Neural cell (in vitro differentiated cells): ENCODE results near the gene WIPF2. TPM values are rescaled to one million over a fixed set of nuclear protein-coding genes. Genes with fewer than 3 reads are reported as not detected.
"Not testable (repeated sequence)": the region's sequence is repeated elsewhere in the genome, so short reads cannot be mapped to it uniquely, and the experiment has no call there.

Experiments
- H2AFZ ChIP-seq: fragments of 200-600, 300-800 bp; sonication (generic), shearing (Covaris generic); 2 replicates; pipeline ENCODE4 v1.6.0; 2014; ENCODE audit warnings: low read depth, mild to moderate bottlenecking, antibody characterized with exemption, low read length, moderate library complexity
- H3F3A ChIP-seq: fragments of 200-600 bp; shearing (Covaris generic); 2 replicates; pipeline ENCODE4 v1.6.1; 2016; ENCODE audit warnings: mild to moderate bottlenecking, moderate library complexity, mixed read lengths, antibody characterized with exemption, low read length; ENCODE audit not compliant: insufficient read depth, poor library complexity, severe bottlenecking
- H3K27ac ChIP-seq: fragments of 200-600, 300-800 bp; sonication (generic), shearing (Covaris generic); 2 replicates; pipeline ENCODE4 v1.5.1; 2014; ENCODE audit warnings: mild to moderate bottlenecking, low read length, moderate library complexity
- H3K27me3 ChIP-seq: fragments of 300-800, 200-600 bp; sonication (generic), shearing (Covaris generic); 2 replicates; pipeline ENCODE4 v1.6.0; 2014; ENCODE audit warnings: mild to moderate bottlenecking, low read depth, low read length, moderate library complexity; ENCODE audit not compliant: insufficient read depth
- H3K36me3 ChIP-seq: fragments of 300-800, 200-600 bp; sonication (generic), shearing (Covaris generic); 2 replicates; pipeline ENCODE4 v1.5.1; 2014; ENCODE audit warnings: mild to moderate bottlenecking, antibody characterized with exemption, low read length, moderate library complexity; ENCODE audit not compliant: insufficient read depth
- H3K4me2 ChIP-seq: fragments of 300-800, 200-600 bp; sonication (generic), shearing (Covaris generic); 2 replicates; pipeline ENCODE4 v1.6.0; 2014; ENCODE audit warnings: mild to moderate bottlenecking, low read length
- H3K4me3 ChIP-seq: fragments of 300-800, 200-600 bp; sonication (generic), shearing (Covaris generic); 2 replicates; pipeline ENCODE4 v1.5.1; 2014; ENCODE audit warnings: mild to moderate bottlenecking, low read length, moderate library complexity
- H3K79me2 ChIP-seq: fragments of 200-600 bp; shearing (Covaris generic); replicated peaks from 2 replicates; pipeline ENCODE4 v1.6.0; 2014; ENCODE audit warnings: mild to moderate bottlenecking, low read length, moderate library complexity; ENCODE audit not compliant: insufficient read depth
- H3K9ac ChIP-seq: fragments of 300-800, 200-600 bp; sonication (generic), shearing (Covaris generic); 2 replicates; pipeline ENCODE4 v1.6.1; 2016; ENCODE audit warnings: mild to moderate bottlenecking, low read length, mixed read lengths
- H3K9me2 ChIP-seq: fragments of 200-600 bp; shearing (Covaris generic); 2 replicates; pipeline ENCODE4 v1.6.1; 2016; ENCODE audit warnings: mild to moderate bottlenecking, low read length, mixed read lengths; ENCODE audit not compliant: insufficient read depth
- H3K9me3 ChIP-seq: fragments of 200-600, 300-800 bp; sonication (generic), shearing (Covaris generic); 2 replicates; pipeline ENCODE4 v1.6.1; 2016; ENCODE audit warnings: mild to moderate bottlenecking, mixed run types, low read length, moderate library complexity, mixed read lengths
- H4K20me1 ChIP-seq: fragments of 200-600 bp; shearing (Covaris generic); 2 replicates; pipeline ENCODE4 v1.6.1; 2016; ENCODE audit warnings: mild to moderate bottlenecking, mixed run types; ENCODE audit not compliant: insufficient read depth
- EP300 ChIP-seq: fragments of 450-650 bp; conservative IDR thresholded peaks from 2 replicates; pipeline ENCODE4 v1.6.1; 2014; ENCODE audit warnings: antibody characterized with exemption, mild to moderate bottlenecking, moderate library complexity; ENCODE audit not compliant: poor library complexity, severe bottlenecking
- EZH2 ChIP-seq: fragments of 200-600, 300-800 bp; shearing (Covaris generic), sonication (generic); IDR thresholded peaks from 2 replicates; pipeline ENCODE4 v1.6.1; 2014; ENCODE audit warnings: antibody characterized with exemption, low read length, borderline replicate concordance, mild to moderate bottlenecking; ENCODE audit not compliant: insufficient read depth, poor library complexity, severe bottlenecking
- MXI1 ChIP-seq: fragments of 450-650 bp; conservative IDR thresholded peaks from 2 replicates; pipeline ENCODE4 v1.6.1; 2014; ENCODE audit warnings: antibody characterized with exemption, mild to moderate bottlenecking; ENCODE audit not compliant: poor library complexity, severe bottlenecking
- POLR2AphosphoS5 ChIP-seq: IDR thresholded peaks from 2 replicates; pipeline ENCODE4 v1.6.1; 2012
- RAD21 ChIP-seq: fragments of 450-650 bp; conservative IDR thresholded peaks from 2 replicates; pipeline ENCODE4 v1.6.1; 2014; ENCODE audit warnings: antibody characterized with exemption, mild to moderate bottlenecking, moderate library complexity
- REST ChIP-seq: IDR thresholded peaks from 2 replicates; pipeline ENCODE4 v1.6.1; 2012; ENCODE audit warnings: borderline replicate concordance
- SMC3 ChIP-seq: fragments of 450-650 bp; conservative IDR thresholded peaks from 2 replicates; pipeline ENCODE4 v1.6.1; 2014; ENCODE audit warnings: antibody characterized with exemption, mild to moderate bottlenecking, moderate library complexity; ENCODE audit not compliant: poor library complexity
- TAF1 ChIP-seq: IDR thresholded peaks from 2 replicates; pipeline ENCODE4 v1.6.1; 2012; ENCODE audit warnings: low read depth
- polyA plus RNA-seq: library from polyadenylated mRNA; depleted of rRNA; stranded (reverse); fragments of >200 nt; gene quantifications from 2 replicates; pipeline ENCODE4 v1.2.3, GENCODE V29; 2014
- TF ChIP-seq, protein P1 (sequence below): fragments of 450-650 bp; IDR thresholded peaks from 2 replicates; pipeline ENCODE4 v1.5.1; 2014; ENCODE audit warnings: antibody characterized with exemption, mild to moderate bottlenecking, moderate library complexity; ENCODE audit not compliant: poor library complexity, severe bottlenecking

WIPF2 gene
- polyA plus RNA-seq, 1 donor from 2014 or later = 11.5 TPM

- Histone ChIP-seq H3K79me2 (peaks cover 41% of the 10 kb centered on the region), H2AFZ (no peak overlapping the region), H3K9ac (no peak overlapping the region), H3K4me2 (no peak overlapping the region), H3K27ac (no peak overlapping the region), H3K9me2 (no peaks in the 10 kb centered on the region), H3K27me3 (no peaks in the 10 kb centered on the region), H3K9me3 (no peaks in the 10 kb centered on the region), H3F3A (no peaks in the 10 kb centered on the region), H3K4me3 (no peak overlapping the region), H3K36me3 (no peaks in the 10 kb centered on the region), H4K20me1 (no peaks in the 10 kb centered on the region)
- TF ChIP-seq RAD21 (no peak), SMC3 (no peak), REST (no peak), EP300 (no peak), EZH2 (no peak), MXI1 (no peak), POLR2AphosphoS5 (no peak), TAF1 (no peak)
- TF ChIP-seq, protein P1, sequence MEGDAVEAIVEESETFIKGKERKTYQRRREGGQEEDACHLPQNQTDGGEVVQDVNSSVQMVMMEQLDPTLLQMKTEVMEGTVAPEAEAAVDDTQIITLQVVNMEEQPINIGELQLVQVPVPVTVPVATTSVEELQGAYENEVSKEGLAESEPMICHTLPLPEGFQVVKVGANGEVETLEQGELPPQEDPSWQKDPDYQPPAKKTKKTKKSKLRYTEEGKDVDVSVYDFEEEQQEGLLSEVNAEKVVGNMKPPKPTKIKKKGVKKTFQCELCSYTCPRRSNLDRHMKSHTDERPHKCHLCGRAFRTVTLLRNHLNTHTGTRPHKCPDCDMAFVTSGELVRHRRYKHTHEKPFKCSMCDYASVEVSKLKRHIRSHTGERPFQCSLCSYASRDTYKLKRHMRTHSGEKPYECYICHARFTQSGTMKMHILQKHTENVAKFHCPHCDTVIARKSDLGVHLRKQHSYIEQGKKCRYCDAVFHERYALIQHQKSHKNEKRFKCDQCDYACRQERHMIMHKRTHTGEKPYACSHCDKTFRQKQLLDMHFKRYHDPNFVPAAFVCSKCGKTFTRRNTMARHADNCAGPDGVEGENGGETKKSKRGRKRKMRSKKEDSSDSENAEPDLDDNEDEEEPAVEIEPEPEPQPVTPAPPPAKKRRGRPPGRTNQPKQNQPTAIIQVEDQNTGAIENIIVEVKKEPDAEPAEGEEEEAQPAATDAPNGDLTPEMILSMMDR = no peak
Measured at GRCh38 chr17:40224718-40225550, 5.8 kb downstream of the WIPF2 start.

DNA sequence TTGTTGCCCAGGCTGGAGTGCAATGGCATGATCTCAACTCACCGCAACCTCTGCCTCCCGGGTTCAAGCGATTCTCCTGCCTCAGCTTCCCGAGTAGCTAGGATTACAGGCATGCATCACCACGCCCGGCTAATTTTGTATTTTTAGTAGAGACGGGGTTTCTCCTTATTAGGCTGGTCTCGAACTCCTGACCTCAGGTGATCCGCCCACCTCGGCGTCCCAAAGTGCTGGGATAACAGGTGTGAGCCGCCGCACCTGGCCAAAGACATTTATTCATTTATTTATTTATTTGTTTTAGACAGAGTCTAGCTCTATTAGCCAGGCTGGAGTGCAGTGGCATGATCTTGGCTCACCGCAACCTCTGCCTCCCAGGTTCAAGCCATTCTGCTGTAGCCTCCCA is 10.0 kb downstream of the WIPF2 start:
- H3K9me3 ChIP-seq, H3K36me3 ChIP-seq, H3K9me2 ChIP-seq, H3K27ac ChIP-seq, H3F3A ChIP-seq, H3K9ac ChIP-seq, H3K4me2 ChIP-seq, H3K27me3 ChIP-seq, H3K4me3 ChIP-seq, H2AFZ ChIP-seq, H4K20me1 ChIP-seq: not testable (repeated sequence)
- H3K79me2 ChIP-seq = peaks cover 24% of the 10 kb centered on the region
